Measurements from ENCODE around the gene DCHS2. TPM values are rescaled to one million over a fixed set of nuclear protein-coding genes. Genes with fewer than 3 reads are reported as not detected.

Gene DCHS2
- total RNA-seq, 1 donor from 2014 or later = not detected

DNA sequence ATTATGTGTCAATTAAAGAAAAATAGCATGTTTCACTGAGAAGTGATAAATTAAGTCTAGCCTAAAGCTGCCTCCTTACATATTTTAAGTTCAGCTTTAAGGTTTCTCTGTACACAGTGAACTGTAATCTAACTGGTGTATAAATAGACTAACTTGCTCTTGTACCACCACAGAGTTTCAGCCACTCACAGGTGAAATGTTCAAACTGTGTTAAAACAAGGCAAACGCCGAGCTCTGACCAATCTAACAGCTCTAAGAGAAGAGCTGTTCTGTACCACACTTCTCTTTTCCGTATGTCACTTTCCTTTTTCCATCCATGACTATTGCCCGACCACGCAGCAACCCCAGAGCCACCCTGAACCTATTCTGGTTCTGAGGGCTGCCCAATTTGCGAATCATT, 64.5 kb downstream of the DCHS2 start:
- H3K27me3 ChIP-seq = no peaks in the 10 kb centered on the region
- no peaks in the 10 kb centered on the region for H3K36me3 ChIP-seq
- no peaks in the 10 kb centered on the region for H3K4me1 ChIP-seq
- H3K4me3 ChIP-seq = no peak overlapping the region
- intact Hi-C loops (cut with DNase I) = no loop called here
- H3K9me3 ChIP-seq = no peaks in the 10 kb centered on the region
- no peak for DNase-seq (ENCODE audit: low spot score in 2 of 2)
- no peak overlapping the region for H3K27ac ChIP-seq
- TF ChIP-seq, protein P1, sequence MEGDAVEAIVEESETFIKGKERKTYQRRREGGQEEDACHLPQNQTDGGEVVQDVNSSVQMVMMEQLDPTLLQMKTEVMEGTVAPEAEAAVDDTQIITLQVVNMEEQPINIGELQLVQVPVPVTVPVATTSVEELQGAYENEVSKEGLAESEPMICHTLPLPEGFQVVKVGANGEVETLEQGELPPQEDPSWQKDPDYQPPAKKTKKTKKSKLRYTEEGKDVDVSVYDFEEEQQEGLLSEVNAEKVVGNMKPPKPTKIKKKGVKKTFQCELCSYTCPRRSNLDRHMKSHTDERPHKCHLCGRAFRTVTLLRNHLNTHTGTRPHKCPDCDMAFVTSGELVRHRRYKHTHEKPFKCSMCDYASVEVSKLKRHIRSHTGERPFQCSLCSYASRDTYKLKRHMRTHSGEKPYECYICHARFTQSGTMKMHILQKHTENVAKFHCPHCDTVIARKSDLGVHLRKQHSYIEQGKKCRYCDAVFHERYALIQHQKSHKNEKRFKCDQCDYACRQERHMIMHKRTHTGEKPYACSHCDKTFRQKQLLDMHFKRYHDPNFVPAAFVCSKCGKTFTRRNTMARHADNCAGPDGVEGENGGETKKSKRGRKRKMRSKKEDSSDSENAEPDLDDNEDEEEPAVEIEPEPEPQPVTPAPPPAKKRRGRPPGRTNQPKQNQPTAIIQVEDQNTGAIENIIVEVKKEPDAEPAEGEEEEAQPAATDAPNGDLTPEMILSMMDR (IDR thresholded peaks at IDR 0.05) = no peak

DNA sequence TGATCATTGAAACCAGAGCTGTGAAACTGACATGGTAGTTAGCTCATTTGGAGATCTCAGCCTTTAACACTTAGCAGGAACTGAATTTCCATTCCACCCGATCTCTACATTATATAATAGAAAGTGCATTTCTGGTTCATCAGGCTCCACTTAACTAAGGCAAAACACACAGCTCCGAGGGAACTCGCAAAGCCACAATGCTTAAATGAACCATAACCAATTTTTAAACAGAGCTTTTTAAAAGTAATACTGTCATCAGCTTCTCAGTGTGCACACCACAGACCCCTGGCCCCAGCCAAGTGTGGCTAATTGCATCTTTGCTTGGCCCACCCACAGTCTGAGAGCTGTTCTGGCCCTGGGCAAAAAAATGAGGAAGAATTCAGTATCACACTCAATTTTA, 66.1 kb downstream of the DCHS2 start:
- TF ChIP-seq, protein P1 (IDR thresholded peaks at IDR 0.05) = no peak

DNA sequence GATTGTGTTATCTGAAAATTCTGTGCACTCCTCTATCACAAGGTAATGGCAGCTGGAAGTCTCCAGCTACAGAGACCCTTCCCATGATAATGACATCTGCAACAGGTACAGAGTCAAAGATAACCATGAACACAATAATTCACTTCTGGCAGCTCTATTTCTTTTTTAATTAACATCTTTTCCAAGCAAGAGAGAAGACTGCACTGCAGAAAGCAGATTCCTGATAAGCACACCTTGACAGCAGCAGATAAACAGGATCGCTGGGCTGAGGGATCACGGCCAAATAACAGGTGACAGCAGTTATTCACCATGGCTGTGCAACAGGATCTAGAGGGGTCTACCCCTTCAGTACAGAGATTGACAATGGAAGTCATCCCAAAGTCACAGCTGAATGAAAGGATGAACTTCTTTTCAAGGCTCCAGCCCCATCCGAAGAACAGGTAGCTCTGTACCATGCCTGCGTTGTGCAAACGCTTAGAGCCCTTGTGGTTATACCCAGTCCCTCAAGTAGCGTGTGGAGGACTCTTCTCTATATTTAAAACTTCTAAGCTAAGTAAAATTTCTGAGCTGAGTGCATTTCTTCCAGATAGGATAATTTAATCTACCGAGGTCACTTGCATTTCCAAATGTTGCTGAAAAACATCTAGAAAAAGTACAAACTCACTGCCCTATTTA, 66.7 kb downstream of the DCHS2 start:
- Histone ChIP-seq H3K27ac (no peak overlapping the region), H3K9me3 (no peaks in the 10 kb centered on the region), H3K4me1 (no peaks in the 10 kb centered on the region), H3K4me3 (no peak overlapping the region), H3K36me3 (no peaks in the 10 kb centered on the region), H3K27me3 (no peaks in the 10 kb centered on the region)
- TF ChIP-seq, protein P1 (IDR thresholded peaks at IDR 0.05) = no peak
- no peak for DNase-seq (ENCODE audit: low spot score in 2 of 2)
- intact Hi-C loops (cut with DNase I) = no loop called here

More for the DNA sequence above, 66.1 kb downstream of the DCHS2 start:
- no peaks in the 10 kb centered on the region for H3K4me1 ChIP-seq
- no peak overlapping the region for H3K4me3 ChIP-seq
- no peak for DNase-seq (ENCODE audit: low spot score in 2 of 2)
- H3K36me3 ChIP-seq = no peaks in the 10 kb centered on the region
- intact Hi-C loops (cut with DNase I) = no loop called here
- no peak overlapping the region for H3K27ac ChIP-seq
- no peaks in the 10 kb centered on the region for H3K9me3 ChIP-seq
- H3K27me3 ChIP-seq = no peaks in the 10 kb centered on the region

DNA sequence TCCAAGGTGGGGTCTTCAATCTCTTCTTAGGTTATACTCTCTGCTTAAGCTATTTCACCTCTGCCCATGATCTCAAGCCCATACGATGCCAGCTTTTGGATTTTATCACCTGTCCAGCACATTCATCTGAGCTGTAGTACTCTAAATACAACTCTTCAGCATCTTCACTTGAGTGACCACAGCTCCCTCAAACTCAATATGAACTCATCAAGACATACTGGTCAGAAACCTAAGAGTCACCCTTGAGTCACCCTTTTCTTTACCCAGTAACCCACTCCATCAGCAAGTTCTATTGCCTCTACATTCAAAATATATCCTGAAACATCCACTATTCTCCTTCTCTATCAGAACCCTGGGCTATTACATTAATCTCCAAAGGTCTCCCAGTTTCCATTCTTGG, 69.4 kb downstream of the DCHS2 start:
- Histone ChIP-seq H3K36me3 (no peaks in the 10 kb centered on the region), H3K9me3 (no peaks in the 10 kb centered on the region), H3K4me1 (no peaks in the 10 kb centered on the region), H3K27ac (no peak overlapping the region), H3K27me3 (no peaks in the 10 kb centered on the region), H3K4me3 (no peak overlapping the region)
- intact Hi-C loops (cut with DNase I) = no loop called here
- DNase-seq (ENCODE audit: low spot score in 2 of 2) = no peak
- TF ChIP-seq, protein P1 (IDR thresholded peaks at IDR 0.05) = no peak

DNA sequence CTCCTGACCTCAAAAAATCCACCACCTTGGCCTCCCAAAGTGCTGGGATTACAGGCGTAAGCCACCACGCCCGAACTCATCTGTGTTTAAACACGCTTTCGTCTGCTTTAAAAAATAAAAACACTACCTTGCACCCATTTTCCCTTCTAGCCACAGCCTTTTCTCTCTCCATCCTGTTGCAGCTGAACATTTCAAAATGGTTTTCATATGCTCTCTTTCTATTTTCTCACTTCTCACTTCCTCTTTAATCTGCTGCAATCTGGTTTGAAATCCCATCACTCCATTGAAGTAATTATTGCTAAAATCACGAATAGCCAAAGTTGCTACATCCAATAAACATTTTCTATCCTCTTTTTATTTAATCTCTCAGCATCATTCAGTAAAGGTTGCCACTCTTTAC, 70.0 kb downstream of the DCHS2 start:
- H3K9me3 ChIP-seq = no peaks in the 10 kb centered on the region
- H3K27ac ChIP-seq = no peak overlapping the region
- intact Hi-C loops (cut with DNase I) = no loop called here
- H3K27me3 ChIP-seq = no peaks in the 10 kb centered on the region
- TF ChIP-seq, protein P1 (IDR thresholded peaks at IDR 0.05) = no peak
- H3K36me3 ChIP-seq = no peaks in the 10 kb centered on the region
- no peak for DNase-seq (ENCODE audit: low spot score in 2 of 2)
- no peak overlapping the region for H3K4me3 ChIP-seq
- no peaks in the 10 kb centered on the region for H3K4me1 ChIP-seq

DNA sequence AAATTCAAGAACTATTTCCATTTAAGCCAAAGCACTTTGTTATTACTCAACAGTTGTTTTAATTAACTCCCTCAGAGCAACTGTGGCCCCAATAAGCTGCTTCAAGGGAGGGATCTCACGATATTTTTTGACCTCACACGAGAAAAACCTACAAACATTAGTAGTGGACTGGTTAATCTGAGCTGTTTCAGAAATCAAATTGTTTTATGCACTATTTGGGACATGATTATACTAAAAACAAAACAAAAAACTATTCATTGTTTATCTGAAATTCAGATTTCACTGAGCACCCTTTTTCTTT, 74.3 kb downstream of the DCHS2 start:
- intact Hi-C loops (cut with DNase I) = no loop called here
- no peaks in the 10 kb centered on the region for H3K4me1 ChIP-seq
- no peaks in the 10 kb centered on the region for H3K27me3 ChIP-seq
- peak overlapping the region in 1 of 2 donors; percentile 65 for H3K4me3 ChIP-seq
- TF ChIP-seq, protein P1 (IDR thresholded peaks at IDR 0.05) = no peak
- H3K27ac ChIP-seq = peak overlapping the region in 1 of 2 donors; percentile 3
- no peaks in the 10 kb centered on the region for H3K36me3 ChIP-seq
- DNase-seq (ENCODE audit: low spot score in 2 of 2) = no peak
- no peaks in the 10 kb centered on the region for H3K9me3 ChIP-seq
